ENCODE measurements around the gene GTF2H4.
A peak's percentile ranks its signal among the peaks of the same experiment; 100 is the strongest.

Gene GTF2H4

DNA sequence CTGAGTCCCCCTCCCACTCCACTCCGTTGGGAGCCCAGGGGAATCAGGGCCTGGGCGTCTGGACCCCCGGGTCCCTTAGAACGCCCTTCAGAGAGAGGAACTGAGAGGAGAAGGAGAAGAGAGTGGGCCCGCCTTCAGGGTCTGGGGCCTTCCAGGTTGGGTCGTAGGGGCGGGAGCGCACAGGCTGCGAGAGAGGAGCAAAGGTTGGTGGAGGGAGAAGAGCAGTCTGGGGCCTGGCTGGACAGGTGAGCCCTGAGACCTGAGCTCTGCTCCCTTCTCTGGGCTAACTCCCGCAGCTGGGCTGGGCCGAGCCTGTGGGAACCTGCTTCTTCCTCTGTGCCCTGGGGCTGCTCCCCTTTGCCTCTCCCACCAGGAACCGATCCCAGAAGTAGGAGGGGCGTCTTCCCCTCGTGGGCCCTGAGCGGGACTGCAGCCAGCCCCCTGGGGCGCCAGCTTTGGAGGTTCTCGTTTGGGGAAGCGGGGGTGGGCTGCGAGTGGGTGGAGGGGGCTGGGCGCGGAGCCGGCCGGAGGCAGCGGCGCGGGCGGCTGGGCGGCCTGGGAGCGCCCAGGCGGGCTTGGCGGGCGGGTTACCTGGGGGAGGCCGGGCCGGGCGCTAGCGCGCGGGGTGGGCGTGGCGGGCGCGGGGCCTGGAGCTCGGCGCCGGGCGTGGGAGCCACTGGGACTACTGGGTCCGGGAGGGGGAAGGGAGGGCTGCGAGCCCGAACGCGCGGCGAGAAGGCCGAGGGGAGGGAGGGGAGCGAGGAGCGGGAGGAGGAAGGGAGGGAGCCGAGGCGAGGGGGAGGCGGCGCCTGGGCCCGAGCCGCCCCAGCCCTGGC lies 24.1 kb upstream of the GTF2H4 start, which contains the start of gene DDR1:
Gene DDR1 (plus strand): TSS at position 835 of the 836 bp plus-strand sequence. CDS start 4,211 bp downstream, outside the sequence.
- Histone ChIP-seq H3K27ac (peak within 1 kb of the TSS; percentile 91 to 93), H3K4me3 (peak within 1 kb of the TSS; percentile 94)
- TF ChIP-seq, protein P1, sequence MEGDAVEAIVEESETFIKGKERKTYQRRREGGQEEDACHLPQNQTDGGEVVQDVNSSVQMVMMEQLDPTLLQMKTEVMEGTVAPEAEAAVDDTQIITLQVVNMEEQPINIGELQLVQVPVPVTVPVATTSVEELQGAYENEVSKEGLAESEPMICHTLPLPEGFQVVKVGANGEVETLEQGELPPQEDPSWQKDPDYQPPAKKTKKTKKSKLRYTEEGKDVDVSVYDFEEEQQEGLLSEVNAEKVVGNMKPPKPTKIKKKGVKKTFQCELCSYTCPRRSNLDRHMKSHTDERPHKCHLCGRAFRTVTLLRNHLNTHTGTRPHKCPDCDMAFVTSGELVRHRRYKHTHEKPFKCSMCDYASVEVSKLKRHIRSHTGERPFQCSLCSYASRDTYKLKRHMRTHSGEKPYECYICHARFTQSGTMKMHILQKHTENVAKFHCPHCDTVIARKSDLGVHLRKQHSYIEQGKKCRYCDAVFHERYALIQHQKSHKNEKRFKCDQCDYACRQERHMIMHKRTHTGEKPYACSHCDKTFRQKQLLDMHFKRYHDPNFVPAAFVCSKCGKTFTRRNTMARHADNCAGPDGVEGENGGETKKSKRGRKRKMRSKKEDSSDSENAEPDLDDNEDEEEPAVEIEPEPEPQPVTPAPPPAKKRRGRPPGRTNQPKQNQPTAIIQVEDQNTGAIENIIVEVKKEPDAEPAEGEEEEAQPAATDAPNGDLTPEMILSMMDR (IDR thresholded peaks at IDR 0.05): no peak
- DNase-seq (ENCODE audit: low spot score): peak; percentile 82

DNA sequence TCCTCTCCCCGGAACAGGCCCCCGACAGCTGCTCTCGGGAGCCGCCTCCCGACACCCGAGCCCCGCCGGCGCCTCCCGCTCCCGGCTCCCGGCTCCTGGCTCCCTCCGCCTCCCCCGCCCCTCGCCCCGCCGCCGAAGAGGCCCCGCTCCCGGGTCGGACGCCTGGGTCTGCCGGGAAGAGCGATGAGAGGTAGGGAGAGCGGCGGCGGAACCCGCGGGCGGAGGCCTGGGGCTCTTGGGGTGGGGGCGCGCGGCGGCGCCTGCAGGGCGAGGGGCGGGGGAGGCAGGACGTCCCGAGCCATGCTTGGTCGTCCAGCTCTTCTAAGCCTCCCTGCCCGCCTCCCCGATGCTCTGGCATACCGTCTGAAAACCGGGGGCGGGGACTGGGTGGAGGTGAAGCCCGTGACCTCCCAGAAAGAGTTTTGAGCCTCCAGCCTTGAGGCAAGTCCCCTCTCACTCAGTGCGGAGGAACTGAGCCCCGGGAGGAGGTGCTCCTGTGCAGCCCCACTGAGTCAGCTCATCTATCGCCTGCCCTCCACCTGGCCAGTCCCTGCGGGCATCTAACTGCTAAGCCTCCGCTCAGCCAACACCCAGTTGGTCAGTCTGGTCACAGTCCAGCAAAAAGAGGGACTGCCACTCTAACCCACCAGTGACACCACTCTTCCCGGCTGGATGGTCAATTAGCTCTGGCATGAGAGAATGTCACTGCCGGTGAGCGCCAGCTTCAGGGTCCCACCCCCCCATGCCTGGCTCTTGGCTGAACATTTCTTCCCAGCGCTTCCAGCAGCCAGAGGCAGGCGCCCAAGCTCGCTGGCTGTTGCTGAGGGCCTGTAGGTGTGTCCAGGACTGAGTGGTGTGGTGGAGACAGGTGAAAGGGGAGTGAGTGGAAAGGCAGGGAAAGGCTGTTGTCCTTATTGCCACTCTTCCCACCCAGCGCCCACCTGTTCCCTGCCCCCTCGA lies 23.2 kb upstream of the GTF2H4 start:
- no peak for DNase-seq (ENCODE audit: low spot score)
- peak overlapping the region; percentile 94 for H3K4me3 ChIP-seq
- TF ChIP-seq, protein P1 (IDR thresholded peaks at IDR 0.05): no peak
- peak overlapping the region; percentile 91 to 93 for H3K27ac ChIP-seq

DNA sequence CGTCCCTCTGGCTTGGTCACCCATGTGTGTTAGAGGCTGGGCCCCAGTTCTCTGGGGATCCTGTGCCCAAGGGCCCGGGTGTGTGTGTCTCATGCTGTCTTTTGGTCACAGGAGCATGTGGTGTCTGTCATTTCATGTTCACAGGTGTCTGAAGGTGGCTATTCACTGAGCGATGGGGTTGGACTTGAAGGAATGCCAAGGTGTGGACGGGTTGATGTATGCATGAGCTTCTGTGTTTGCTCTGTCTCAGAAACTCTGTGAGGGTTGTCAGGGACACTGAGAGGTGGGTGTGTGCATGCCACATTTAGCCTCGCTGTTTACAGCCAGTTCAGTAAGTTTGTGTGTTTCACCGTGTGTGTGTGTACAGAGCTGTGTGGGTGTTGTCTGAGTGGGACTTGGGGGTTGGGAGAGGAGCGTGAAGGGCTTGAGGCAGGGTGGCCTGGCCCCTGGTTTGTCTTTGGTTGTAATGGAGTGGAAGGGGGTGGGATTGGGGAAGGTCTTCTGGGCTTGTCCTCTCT lies 22.5 kb upstream of the GTF2H4 start:
- peak overlapping the region; percentile 94 for H3K4me3 ChIP-seq
- no peak for DNase-seq (ENCODE audit: low spot score)
- TF ChIP-seq, protein P1 (IDR thresholded peaks at IDR 0.05): no peak
- H3K27ac ChIP-seq: peak overlapping the region; percentile 91 to 93

DNA sequence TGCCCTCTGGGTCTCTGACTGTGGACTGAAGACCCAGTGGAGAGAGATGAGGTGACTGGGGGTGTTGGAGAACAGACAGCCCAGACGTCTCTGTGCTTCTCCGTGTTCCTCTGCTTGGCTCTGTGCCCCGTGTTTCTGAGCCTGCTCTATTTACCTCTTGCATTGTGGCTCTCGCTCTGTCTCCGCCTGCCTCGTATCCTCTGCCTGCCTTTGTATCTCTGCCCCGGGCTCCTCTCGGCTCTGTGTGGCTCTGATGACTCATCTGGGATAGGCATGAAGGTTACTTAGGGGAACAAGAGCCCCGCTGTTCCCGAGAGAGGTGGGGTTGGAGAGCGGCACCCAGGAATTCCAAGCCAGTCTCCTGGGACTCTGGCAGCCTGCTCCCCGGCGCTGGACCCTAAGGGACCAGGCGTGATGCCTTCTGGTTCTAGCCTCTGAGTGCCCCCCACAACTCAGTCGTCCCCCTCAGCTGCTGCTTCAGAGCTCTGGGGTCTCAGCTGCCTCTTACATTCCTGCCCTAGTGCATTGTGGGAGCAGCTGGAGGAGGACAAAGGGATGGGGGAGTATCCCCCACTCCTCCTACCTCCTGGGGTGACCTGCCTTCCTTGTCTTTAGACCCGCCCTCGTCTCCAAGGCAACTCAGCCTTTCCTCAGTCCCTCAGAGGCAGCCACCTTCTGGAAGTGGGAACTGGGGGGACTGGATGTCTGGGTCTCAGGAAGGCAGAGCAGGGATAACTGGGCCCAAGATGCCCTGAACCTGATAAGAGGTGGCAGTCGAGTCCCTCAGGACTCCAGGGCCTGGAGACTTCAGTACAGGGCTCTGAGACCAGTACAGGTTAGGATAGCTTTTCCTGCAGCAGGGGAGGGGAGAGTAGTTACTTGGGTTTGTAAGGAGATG lies 21.8 kb upstream of the GTF2H4 start:
- DNase-seq (ENCODE audit: low spot score): no peak
- Histone ChIP-seq H3K4me3 (peak overlapping the region; percentile 94), H3K27ac (peak overlapping the region; percentile 91 to 93)
- TF ChIP-seq, protein P1 (IDR thresholded peaks at IDR 0.05): no peak

DNA sequence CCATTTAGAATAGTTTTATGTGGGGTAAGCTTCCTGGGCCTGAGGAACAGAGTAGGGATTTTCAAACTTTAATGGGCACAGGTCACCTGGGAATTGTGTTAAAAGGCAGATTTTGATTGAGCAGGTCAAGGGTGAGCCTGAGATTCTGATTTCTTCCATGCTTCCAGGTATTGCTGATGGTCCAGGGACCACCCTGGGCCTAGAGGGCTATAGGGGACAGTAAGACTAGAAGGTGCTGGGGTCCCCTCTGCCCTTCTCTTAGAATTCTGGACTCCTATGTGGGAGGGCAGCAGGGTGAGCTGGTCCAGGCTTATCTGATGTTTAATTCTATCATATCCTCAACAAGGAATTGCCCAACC lies 21.1 kb upstream of the GTF2H4 start:
- TF ChIP-seq, protein P1 (IDR thresholded peaks at IDR 0.05): no peak
- DNase-seq (ENCODE audit: low spot score): no peak
- peak overlapping the region in 1 of 2 donors; percentile 93 for H3K27ac ChIP-seq
- H3K4me3 ChIP-seq: peak overlapping the region; percentile 94
